Stomach (tissue), 9 donors: ENCODE measurements around the gene AUH. TPM values are rescaled to one million over a fixed set of nuclear protein-coding genes. Genes with fewer than 3 reads are reported as not detected.

Experiments
- DNase-seq, 2 donors: peaks; one replicate each; pipeline versions ENCODE4 v3.0.0 to v3.0.0-alpha.2; 2013 to 2019
- H3K27ac ChIP-seq, 5 donors: fragments of 200-600 bp in 4 of 5; sonication (generic) in 4 of 5; one replicate each; pipeline ENCODE4 v1.5.1; 2013 to 2019; ENCODE audit warnings: mild to moderate bottlenecking in 1 of 5, moderate library complexity in 1 of 5
- H3K27me3 ChIP-seq, 3 donors: fragments of 200-600 bp; sonication (generic); one replicate each; pipeline ENCODE4 v1.5.1; 2017 to 2019; ENCODE audit warnings: mixed run types in 1 of 3
- H3K36me3 ChIP-seq, 4 donors: fragments of 200-600 bp; sonication (generic); 1 replicate in 3 of 4; 2 replicates in 1 of 4; pipeline ENCODE4 v1.5.1; 2016 to 2019
- H3K4me1 ChIP-seq, 4 donors: fragments of 200-600 bp; sonication (generic); one replicate each; pipeline ENCODE4 v1.5.1; 2016 to 2019
- H3K4me3 ChIP-seq, 4 donors: fragments of 200-600 bp; sonication (generic) in 3 of 4; one replicate each; pipeline ENCODE4 v1.5.1; 2016 to 2019; ENCODE audit warnings: mild to moderate bottlenecking in 1 of 4
- H3K9me3 ChIP-seq, 4 donors: fragments of 200-600 bp; sonication (generic); one replicate each; pipeline ENCODE4 v1.5.1; 2016 to 2019
- CTCF ChIP-seq, 7 experiments: fragments of 450-650 bp in 4 of 7; fragments of 200-600 bp in 3 of 7; sonication (generic) in 3 of 7; IDR thresholded peaks; one replicate each; pipeline ENCODE4 v1.5.1; 2016 to 2019; ENCODE audit warnings: antibody characterized with exemption in 7 of 7, control low read depth in 2 of 7, mild to moderate bottlenecking in 1 of 7
- EP300 ChIP-seq: sonication (generic); formaldehyde crosslinking; IDR thresholded peaks from one replicate; pipeline ENCODE4 v1.6.1; 2017; ENCODE audit warnings: antibody characterized with exemption
- POLR2A ChIP-seq, 4 donors: fragments of 450-650 bp; IDR thresholded peaks; one replicate each; pipeline ENCODE4 v1.6.1; 2016; ENCODE audit warnings: antibody characterized with exemption in 4 of 4, control low read depth in 2 of 4, mild to moderate bottlenecking in 1 of 4, moderate library complexity in 1 of 4
- POLR2AphosphoS5 ChIP-seq, 3 donors: sonication (generic); formaldehyde crosslinking; IDR thresholded peaks; one replicate each; pipeline ENCODE4 v1.6.1; 2016; ENCODE audit warnings: antibody characterized with exemption in 3 of 3
- WGBS, 5 donors: extraction: QIAGEN DNeasy Blood & Tissue Kit in 3 of 5; methylation state at CpG; one replicate each; pipeline versions ENCODE4 v1.1.5 to v1.1.7; 2013 to 2018; 5-methylcytosine and 5-hydroxymethylcytosine counted together
- intact Hi-C: fragments of 100-400 bp; cut with DNase I; formaldehyde crosslinking; loops from one replicate; pipeline ENCODE4 v1.15.1; 2023; ENCODE audit warnings: low total_unique reads
- polyA plus RNA-seq, 3 donors: library from polyadenylated mRNA; stranded (reverse); fragments of 200-250 nt; gene quantifications; one replicate each; pipeline ENCODE4 v1.2.3, GENCODE V29; 2013
- total RNA-seq, 5 donors: library from RNA; depleted of rRNA; stranded (reverse); fragments of >200 nt; gene quantifications; one replicate each; pipeline versions ENCODE4 v1.1.0 to v1.2.3, GENCODE V29; 2014 to 2016
- donor health status: healthy with polysubstance abuse.
- donor health status: Bipolar disorder and iron deficiency.
- donor health status: healthy.

AUH gene
- total and polyA plus RNA-seq, 8 donors: 5.8 to 331 (median 24.5) TPM

- WGBS, 5 donors: 94 to 97% (median 96%) methylated on average over 2 of the region's 2 CpGs
- no peak overlapping the region for H3K27ac ChIP-seq
- TF ChIP-seq EP300 (no peak), CTCF (IDR thresholded peaks at IDR 0.05) (no peak), POLR2AphosphoS5 (IDR thresholded peaks at IDR 0.05) (no peak), POLR2A (IDR thresholded peaks at IDR 0.05) (no peak)
- no peaks in the 10 kb centered on the region for H3K4me1 ChIP-seq
- intact Hi-C loops: no loop called here
- H3K27me3 ChIP-seq: no peaks in the 10 kb centered on the region
- no peaks in the 10 kb centered on the region for H3K9me3 ChIP-seq
- H3K4me3 ChIP-seq: no peak overlapping the region
- no peak for DNase-seq
- no peaks in the 10 kb centered on the region for H3K36me3 ChIP-seq
Measured at GRCh38 chr9:91231619-91232018, 130.1 kb downstream of the AUH start.

GRCh38 chr9:91223000-91223399 is 138.7 kb downstream of the AUH start:
- intact Hi-C loops: no loop called here
- H3K27ac ChIP-seq: no peak overlapping the region
- no peak for DNase-seq
- H3K27me3 ChIP-seq: no peaks in the 10 kb centered on the region
- H3K36me3 ChIP-seq: peaks cover 0 to 25% (median 16%) of the 10 kb centered on the region in 4 donors
- peaks cover 0 to 6% (median 2%) of the 10 kb centered on the region in 4 donors for H3K4me1 ChIP-seq
- 90 to 95% (median 93%) methylated on average over 5 of the region's 5 CpGs for WGBS, 5 donors
- no peak overlapping the region for H3K4me3 ChIP-seq
- TF ChIP-seq CTCF (IDR thresholded peaks at IDR 0.05): no peak
- TF ChIP-seq POLR2A (IDR thresholded peaks at IDR 0.05): no peak
- no peak for TF ChIP-seq POLR2AphosphoS5 (IDR thresholded peaks at IDR 0.05)
- TF ChIP-seq EP300: no peak
- no peaks in the 10 kb centered on the region for H3K9me3 ChIP-seq

- H3K27ac ChIP-seq: no peak overlapping the region
- no peaks in the 10 kb centered on the region for H3K9me3 ChIP-seq
- H3K27me3 ChIP-seq: no peaks in the 10 kb centered on the region
- DNase-seq: no peak
- peaks cover 0 to 6% (median 2%) of the 10 kb centered on the region in 4 donors for H3K4me1 ChIP-seq
- 93 to 95% (median 95%) methylated on average over 6 of the region's 6 CpGs for WGBS, 5 donors
- intact Hi-C loops: no loop called here
- no peak for TF ChIP-seq POLR2A (IDR thresholded peaks at IDR 0.05)
- no peak for TF ChIP-seq EP300
- TF ChIP-seq POLR2AphosphoS5 (IDR thresholded peaks at IDR 0.05): no peak
- no peak for TF ChIP-seq CTCF (IDR thresholded peaks at IDR 0.05)
- H3K4me3 ChIP-seq: no peak overlapping the region
- H3K36me3 ChIP-seq: peaks cover 0 to 28% (median 19%) of the 10 kb centered on the region in 4 donors
Measured at GRCh38 chr9:91222457-91222856, 139.3 kb downstream of the AUH start.

- no peaks in the 10 kb centered on the region for H3K27me3 ChIP-seq
- DNase-seq: no peak
- no peaks in the 10 kb centered on the region for H3K9me3 ChIP-seq
- no peak overlapping the region for H3K4me3 ChIP-seq
- H3K4me1 ChIP-seq: peaks cover 0 to 6% (median 2%) of the 10 kb centered on the region in 4 donors
- TF ChIP-seq POLR2A (IDR thresholded peaks at IDR 0.05) (no peak), EP300 (no peak), POLR2AphosphoS5 (IDR thresholded peaks at IDR 0.05) (no peak), CTCF (IDR thresholded peaks at IDR 0.05) (no peak)
- peaks cover 0 to 32% (median 26%) of the 10 kb centered on the region in 4 donors for H3K36me3 ChIP-seq
- H3K27ac ChIP-seq: peak overlapping the region in 1 of 5 donors; percentile 25
- intact Hi-C loops: no loop called here
- whole genome bisulfite sequencing, 5 donors: 65 to 79% (median 70%) methylated on average over 6 of the region's 6 CpGs
Measured at GRCh38 chr9:91221332-91221731, 140.4 kb downstream of the AUH start.
